SU-DHL-6 (cell line): ENCODE data around the gene MYL4.

ENCODE experiments used
- CTCF ChIP-seq: fragments of 200-600 bp; sonication (generic); IDR thresholded peaks from one replicate; pipeline ENCODE4 v1.5.1; 2017; ENCODE audit warnings: antibody characterized with exemption, mild to moderate bottlenecking, low read length, moderate library complexity; ENCODE audit not compliant: insufficient read depth, poor library complexity, severe bottlenecking
- EZH2phosphoT487 ChIP-seq: fragments of 200-600 bp; sonication (generic), shearing (Covaris generic); conservative IDR thresholded peaks from 2 replicates; pipeline ENCODE4 v1.6.1; 2018; ENCODE audit warnings: mild to moderate bottlenecking, antibody characterized with exemption, low read length, moderate library complexity, mixed read lengths

GRCh38 chr17:47205419-47205963 is 3.7 kb upstream of the MYL4 start:
- no peak for TF ChIP-seq CTCF
- TF ChIP-seq EZH2phosphoT487 = no peak
